Measurements from ENCODE around the gene TBC1D19.

The TBC1D19 gene

GRCh38 chr4:26786916-26787315 is 203.0 kb downstream of the TBC1D19 start:
- no peak for DNase-seq

- DNase-seq = no peak
These were observed 203.8 kb downstream of the TBC1D19 start for GRCh38 chr4:26787461-26788340.

GRCh38 chr4:26788341-26788733 is 204.5 kb downstream of the TBC1D19 start:
- no peak for DNase-seq

- no peak for DNase-seq
These were observed 205.3 kb downstream of the TBC1D19 start for GRCh38 chr4:26789208-26789607.

- no peak for DNase-seq
These were observed 207.5 kb downstream of the TBC1D19 start for GRCh38 chr4:26791346-26791745.

- no peak for DNase-seq
These were observed 208.8 kb downstream of the TBC1D19 start for GRCh38 chr4:26792639-26793038.

GRCh38 chr4:26793735-26794134 is 209.9 kb downstream of the TBC1D19 start:
- DNase-seq = no peak

GRCh38 chr4:26796081-26796480 is 212.2 kb downstream of the TBC1D19 start:
- no peak for DNase-seq

- DNase-seq = no peak
These were observed 218.9 kb downstream of the TBC1D19 start for GRCh38 chr4:26802790-26803189.

GRCh38 chr4:26803211-26803861 is 219.5 kb downstream of the TBC1D19 start:
- DNase-seq = no peak

- DNase-seq = no peak
These were observed 220.6 kb downstream of the TBC1D19 start for GRCh38 chr4:26804451-26804850.

GRCh38 chr4:26804925-26805324 is 221.0 kb downstream of the TBC1D19 start:
- DNase-seq = no peak
